Right lobe of liver (tissue), 4 donors: ENCODE data around the gene TM4SF18.

Experiments used
- POLR2A ChIP-seq: fragments of 450-650 bp; IDR thresholded peaks from one replicate; pipeline ENCODE4 v1.6.1; 2017; ENCODE audit warnings: antibody characterized with exemption, mild to moderate bottlenecking
- TF ChIP-seq, protein P1 (sequence below), 4 donors: fragments of 200-600 bp in 3 of 4; fragments of 450-650 bp in 1 of 4; IDR thresholded peaks; one replicate each; pipeline versions ENCODE4 v1.5.1 to v1.8.0; 2016 to 2022; ENCODE audit warnings: antibody characterized with exemption in 4 of 4, mild to moderate bottlenecking in 2 of 4
- donor health status: DM: no; HTN: no; CAD: no.
- donor health status: DM: no; HTN: no; CAD: no.
- donor health status: DM: no; HTN: yes; CAD: no.

DNA sequence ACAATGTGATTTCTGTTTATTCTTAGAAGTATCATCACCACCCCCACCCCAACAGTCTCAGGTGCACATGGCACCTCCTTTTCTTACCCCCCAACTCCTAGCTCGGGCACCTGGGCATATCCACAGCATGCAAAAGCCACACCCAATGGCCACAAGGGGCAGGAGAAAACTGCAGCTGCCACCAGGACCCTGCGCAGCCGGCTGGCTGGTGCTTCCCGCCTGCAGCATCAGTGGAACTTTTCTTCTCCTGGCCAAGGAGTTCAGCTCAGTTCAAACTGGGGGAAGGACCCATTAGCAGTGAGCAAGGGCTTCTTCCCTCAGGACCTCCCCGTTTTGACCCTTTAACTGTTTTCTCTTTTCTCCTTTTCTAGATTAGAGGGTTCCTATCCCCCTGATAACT is 44.8 kb downstream of the TM4SF18 start:
- TF ChIP-seq POLR2A = no peak
- TF ChIP-seq, protein P1, sequence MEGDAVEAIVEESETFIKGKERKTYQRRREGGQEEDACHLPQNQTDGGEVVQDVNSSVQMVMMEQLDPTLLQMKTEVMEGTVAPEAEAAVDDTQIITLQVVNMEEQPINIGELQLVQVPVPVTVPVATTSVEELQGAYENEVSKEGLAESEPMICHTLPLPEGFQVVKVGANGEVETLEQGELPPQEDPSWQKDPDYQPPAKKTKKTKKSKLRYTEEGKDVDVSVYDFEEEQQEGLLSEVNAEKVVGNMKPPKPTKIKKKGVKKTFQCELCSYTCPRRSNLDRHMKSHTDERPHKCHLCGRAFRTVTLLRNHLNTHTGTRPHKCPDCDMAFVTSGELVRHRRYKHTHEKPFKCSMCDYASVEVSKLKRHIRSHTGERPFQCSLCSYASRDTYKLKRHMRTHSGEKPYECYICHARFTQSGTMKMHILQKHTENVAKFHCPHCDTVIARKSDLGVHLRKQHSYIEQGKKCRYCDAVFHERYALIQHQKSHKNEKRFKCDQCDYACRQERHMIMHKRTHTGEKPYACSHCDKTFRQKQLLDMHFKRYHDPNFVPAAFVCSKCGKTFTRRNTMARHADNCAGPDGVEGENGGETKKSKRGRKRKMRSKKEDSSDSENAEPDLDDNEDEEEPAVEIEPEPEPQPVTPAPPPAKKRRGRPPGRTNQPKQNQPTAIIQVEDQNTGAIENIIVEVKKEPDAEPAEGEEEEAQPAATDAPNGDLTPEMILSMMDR (IDR thresholded peaks at IDR 0.05) = no peak
